SU-DHL-6 (cell line): ENCODE data around the gene DNAJB8.

Source experiments
- EZH2phosphoT487 ChIP-seq: fragments of 200-600 bp; sonication (generic), shearing (Covaris generic); conservative IDR thresholded peaks from 2 replicates; pipeline ENCODE4 v1.6.1; 2018; ENCODE audit warnings: mild to moderate bottlenecking, antibody characterized with exemption, low read length, moderate library complexity, mixed read lengths
- TF ChIP-seq, protein P1 (sequence below): fragments of 200-600 bp; sonication (generic); IDR thresholded peaks from one replicate; pipeline ENCODE4 v1.5.1; 2017; ENCODE audit warnings: antibody characterized with exemption, mild to moderate bottlenecking, low read length, moderate library complexity; ENCODE audit not compliant: insufficient read depth, poor library complexity, severe bottlenecking

DNA sequence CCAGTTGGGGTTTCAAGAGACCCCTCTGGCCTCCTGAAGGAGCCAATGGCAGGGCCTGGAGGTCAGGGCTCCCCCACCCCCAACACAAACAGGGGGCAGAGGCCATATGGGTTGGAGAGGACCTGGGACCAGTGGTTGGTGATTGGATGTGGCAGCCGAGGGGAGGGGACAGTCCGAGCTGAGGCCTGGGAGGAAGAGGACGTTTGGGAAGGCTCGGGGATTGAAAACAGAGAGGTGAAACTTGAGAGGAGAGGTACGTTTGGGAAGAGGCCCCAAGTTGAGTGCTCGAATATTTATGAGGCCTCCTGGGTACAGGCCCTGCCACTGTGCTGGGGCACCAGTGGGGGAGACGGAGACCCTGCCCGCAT lies 53.7 kb downstream of the DNAJB8 start:
- TF ChIP-seq, protein P1, sequence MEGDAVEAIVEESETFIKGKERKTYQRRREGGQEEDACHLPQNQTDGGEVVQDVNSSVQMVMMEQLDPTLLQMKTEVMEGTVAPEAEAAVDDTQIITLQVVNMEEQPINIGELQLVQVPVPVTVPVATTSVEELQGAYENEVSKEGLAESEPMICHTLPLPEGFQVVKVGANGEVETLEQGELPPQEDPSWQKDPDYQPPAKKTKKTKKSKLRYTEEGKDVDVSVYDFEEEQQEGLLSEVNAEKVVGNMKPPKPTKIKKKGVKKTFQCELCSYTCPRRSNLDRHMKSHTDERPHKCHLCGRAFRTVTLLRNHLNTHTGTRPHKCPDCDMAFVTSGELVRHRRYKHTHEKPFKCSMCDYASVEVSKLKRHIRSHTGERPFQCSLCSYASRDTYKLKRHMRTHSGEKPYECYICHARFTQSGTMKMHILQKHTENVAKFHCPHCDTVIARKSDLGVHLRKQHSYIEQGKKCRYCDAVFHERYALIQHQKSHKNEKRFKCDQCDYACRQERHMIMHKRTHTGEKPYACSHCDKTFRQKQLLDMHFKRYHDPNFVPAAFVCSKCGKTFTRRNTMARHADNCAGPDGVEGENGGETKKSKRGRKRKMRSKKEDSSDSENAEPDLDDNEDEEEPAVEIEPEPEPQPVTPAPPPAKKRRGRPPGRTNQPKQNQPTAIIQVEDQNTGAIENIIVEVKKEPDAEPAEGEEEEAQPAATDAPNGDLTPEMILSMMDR, result no peak
- no peak for TF ChIP-seq EZH2phosphoT487
